Activated CD8-positive, alpha-beta memory T cell treated with anti-CD3 and anti-CD28 coated beads for 36 hours (primary cell): Measurements from ENCODE around the gene FHIP1A. TPM values are rescaled to one million over a fixed set of nuclear protein-coding genes. Genes with fewer than 3 reads are reported as not detected.
"Not testable (repeated sequence)": the region's sequence is repeated elsewhere in the genome, so short reads cannot be mapped to it uniquely, and the experiment has no call there.

ENCODE experiments used
- CTCF ChIA-PET: fragments of 350-600 bp; sonication (Branson Sonifier 250); formaldehyde crosslinking; loops from one replicate; lab custom pipeline; 2021; ENCODE audit warnings: antibody characterized with exemption; lab: Charles Lee
- POLR2A ChIA-PET: fragments of 350-600 bp; sonication (Branson Sonifier 250); formaldehyde crosslinking; loops from one replicate; lab custom pipeline; 2021; ENCODE audit warnings: antibody characterized with exemption; lab: Charles Lee
- total RNA-seq, 2 experiments: library from RNA; stranded (reverse); gene quantifications; one replicate each; pipeline ENCODE4 v1.2.3, GENCODE V29; 2021

The FHIP1A gene
- total RNA-seq = not detected

- CTCF ChIA-PET = no interaction called here
Measured at GRCh38 chr4:151408630-151409469, at the start of gene FHIP1A. Gene FHIP1A (plus strand): TSS chr4:151409176. CDS start chr4:151566260, 157,084 bp downstream.

GRCh38 chr4:151359576-151359975 lies 49.4 kb upstream of the FHIP1A start:
- ChIA-PET POLR2A (no interaction called here), CTCF (interaction anchor here (0.7 to 1.0 kb wide), 2 partner anchors 37 to 86 kb away, joined by 3 to 4 read pairs; no protein-coding TSS in a partner anchor)

More at GRCh38 chr4:151408630-151409469, at the start of gene FHIP1A:
- POLR2A ChIA-PET = interaction anchor here (0.6 kb wide), 1 partner anchor 29 kb away, joined by 3 read pairs; no protein-coding TSS in a partner anchor

GRCh38 chr4:151361126-151361525 lies 47.9 kb upstream of the FHIP1A start:
- ChIA-PET POLR2A (no interaction called here), CTCF (no interaction called here)

- ChIA-PET CTCF (interaction anchor here (1.4 kb wide), 1 partner anchor 244 kb away, joined by 5 read pairs; no protein-coding TSS in a partner anchor), POLR2A (no interaction called here)
Measured at GRCh38 chr4:151361966-151362365, 47.0 kb upstream of the FHIP1A start.

GRCh38 chr4:151362404-151363164 lies 46.4 kb upstream of the FHIP1A start:
- ChIA-PET CTCF (interaction anchor here (1.0 to 1.4 kb wide), 2 partner anchors 87 to 245 kb away, joined by 5 read pairs; no protein-coding TSS in a partner anchor), POLR2A (no interaction called here)

- ChIA-PET CTCF (no interaction called here), POLR2A (no interaction called here)
Measured at GRCh38 chr4:151376540-151376939, 32.4 kb upstream of the FHIP1A start.

- ChIA-PET CTCF (interaction anchor here (0.6 to 0.8 kb wide), 2 partner anchors 108 to 220 kb away, joined by 3 read pairs; no protein-coding TSS in a partner anchor), POLR2A (no interaction called here)
Measured at GRCh38 chr4:151389311-151389710, 19.7 kb upstream of the FHIP1A start.

- POLR2A ChIA-PET = not testable (repeated sequence)
- CTCF ChIA-PET = interaction anchor here (0.8 kb wide), 1 partner anchor 107 kb away, joined by 3 read pairs; no protein-coding TSS in a partner anchor
Measured at GRCh38 chr4:151389799-151390198, 19.2 kb upstream of the FHIP1A start.

GRCh38 chr4:151395873-151396272 lies 13.1 kb upstream of the FHIP1A start:
- CTCF ChIA-PET = no interaction called here

GRCh38 chr4:151400343-151400742 lies 8.6 kb upstream of the FHIP1A start:
- CTCF ChIA-PET = interaction anchor here (0.9 kb wide), 1 partner anchor 148 kb away, joined by 3 read pairs; no protein-coding TSS in a partner anchor
- POLR2A ChIA-PET = no interaction called here

More at GRCh38 chr4:151395873-151396272, 13.1 kb upstream of the FHIP1A start:
- POLR2A ChIA-PET = no interaction called here

GRCh38 chr4:151401739-151402138 lies 7.2 kb upstream of the FHIP1A start:
- POLR2A ChIA-PET = no interaction called here

GRCh38 chr4:151402145-151402865 lies 6.7 kb upstream of the FHIP1A start:
- CTCF ChIA-PET = no interaction called here
- POLR2A ChIA-PET = no interaction called here

More at GRCh38 chr4:151401739-151402138, 7.2 kb upstream of the FHIP1A start:
- CTCF ChIA-PET = no interaction called here

GRCh38 chr4:151403656-151404055 lies 5.3 kb upstream of the FHIP1A start:
- CTCF ChIA-PET = no interaction called here
- POLR2A ChIA-PET = no interaction called here

- CTCF ChIA-PET, POLR2A ChIA-PET: not testable (repeated sequence)
Measured at GRCh38 chr4:151404802-151405201, 4.2 kb upstream of the FHIP1A start.

GRCh38 chr4:151407018-151407417 lies 2.0 kb upstream of the FHIP1A start:
- ChIA-PET POLR2A (no interaction called here), CTCF (interaction anchor here (0.8 kb wide), 1 partner anchor 139 kb away, joined by 3 read pairs; no protein-coding TSS in a partner anchor)

- POLR2A ChIA-PET = interaction anchor here (0.6 kb wide), 1 partner anchor 28 kb away, joined by 3 read pairs; no protein-coding TSS in a partner anchor
- CTCF ChIA-PET = interaction anchor here (0.8 kb wide), 1 partner anchor 140 kb away, joined by 3 read pairs; no protein-coding TSS in a partner anchor
Measured at GRCh38 chr4:151407466-151408379, 1.3 kb upstream of the FHIP1A start.

- CTCF ChIA-PET = no interaction called here
- POLR2A ChIA-PET = interaction anchor here (0.6 kb wide), 1 partner anchor 28 kb away, joined by 3 read pairs; no protein-coding TSS in a partner anchor
Measured at GRCh38 chr4:151408380-151408629, 671 bp upstream of the FHIP1A start.
